Gastrocnemius medialis (tissue), 4 donors: ENCODE measurements around the gene CDH20. TPM values are rescaled to one million over a fixed set of nuclear protein-coding genes. Genes with fewer than 3 reads are reported as not detected.
A peak's percentile ranks its signal among the peaks of the same experiment; 100 is the strongest.

Experiments
- ATAC-seq, 2 donors: fragments of 150-250 bp; one replicate each; pipeline ENCODE4 v1.9.1; 2016
- DNase-seq, 2 donors: peaks; one replicate each; pipeline ENCODE4 v3.0.0-alpha.2; 2019
- H3K27ac ChIP-seq, 4 donors: fragments of 200-600 bp; sonication (generic); 1 replicate in 1 of 4; 2 replicates in 3 of 4; pipeline ENCODE4 v1.5.1; 2016 to 2018; ENCODE audit warnings: mild to moderate bottlenecking in 2 of 4, moderate library complexity in 1 of 4
- H3K27me3 ChIP-seq, 3 donors: fragments of 200-600 bp; sonication (generic) in 2 of 3; 1 replicate in 1 of 3; 2 replicates in 2 of 3; pipeline versions ENCODE4 v1.5.1 to v1.6.0; 2016 to 2019; ENCODE audit warnings: mild to moderate bottlenecking in 1 of 3, moderate library complexity in 1 of 3
- H3K36me3 ChIP-seq, 2 donors: fragments of 200-600 bp; sonication (generic) in 1 of 2; one replicate each; pipeline ENCODE4 v1.5.1; 2017 to 2018
- H3K4me1 ChIP-seq, 2 donors: fragments of 200-600 bp; sonication (generic) in 1 of 2; one replicate each; pipeline ENCODE4 v1.5.1; 2016 to 2017; ENCODE audit warnings: mild to moderate bottlenecking in 2 of 2
- H3K4me3 ChIP-seq, 4 donors: fragments of 200-600 bp; sonication (generic) in 3 of 4; 1 replicate in 1 of 4; 2 replicates in 3 of 4; pipeline ENCODE4 v1.5.1; 2016 to 2019; ENCODE audit warnings: mild to moderate bottlenecking in 2 of 4
- H3K9me3 ChIP-seq, 3 donors: fragments of 200-600 bp; sonication (generic) in 2 of 3; 1 replicate in 1 of 3; 2 replicates in 2 of 3; pipeline ENCODE4 v1.5.1; 2016 to 2019
- CTCF ChIP-seq, 5 experiments: fragments of 450-650 bp in 3 of 5; fragments of 200-600 bp in 2 of 5; sonication (generic) in 2 of 5; IDR thresholded peaks in 4 of 5; conservative IDR thresholded peaks in 1 of 5; 1 replicate in 4 of 5; 2 replicates in 1 of 5; pipeline ENCODE4 v1.5.1; 2016 to 2019; ENCODE audit warnings: antibody characterized with exemption in 5 of 5, mild to moderate bottlenecking in 3 of 5, moderate library complexity in 3 of 5
- POLR2A ChIP-seq, 2 donors: fragments of 450-650 bp; IDR thresholded peaks; one replicate each; pipeline ENCODE4 v1.6.1; 2017; ENCODE audit warnings: antibody characterized with exemption in 2 of 2, mild to moderate bottlenecking in 2 of 2, moderate library complexity in 2 of 2
- in situ Hi-C, 4 donors: fragments of 200-750 bp; cut with MboI; loops; one replicate each; pipeline versions ENCODE4 v1.15.0 to v1.8.0; 2017; ENCODE audit warnings: low sequenced_read_pairs in 4 of 4
- intact Hi-C: fragments of 100-400 bp; cut with DNase I; formaldehyde crosslinking; loops from one replicate; pipeline ENCODE4 v1.15.1; 2023; ENCODE audit warnings: low total_unique reads
- total RNA-seq, 4 donors: library from RNA; depleted of rRNA; stranded (reverse); fragments of >200 nt; gene quantifications; one replicate each; pipeline versions ENCODE4 v1.1.0 to v1.2.3, GENCODE V29; 2016

CDH20 gene
- total RNA-seq, 4 donors from 2014 or later, result 0.51 to 19.6 (median 3.9) TPM

- Histone ChIP-seq H3K36me3 (no peaks in the 10 kb centered on the region), H3K9me3 (no peaks in the 10 kb centered on the region), H3K27me3 (peaks cover 13 to 26% (median 22%) of the 10 kb centered on the region in 3 donors), H3K4me1 (no peaks in the 10 kb centered on the region), H3K27ac (peak overlapping the region in 1 of 4 donors; percentile 63), H3K4me3 (peak overlapping the region in 1 of 4 donors; percentile 11)
- DNase-seq, result no peak
- intact Hi-C loops (no loop called here), in situ Hi-C loops (loop anchor here in 1 of 4 donors (25.0 kb wide), 1 partner anchor 101 kb away; no protein-coding TSS in a partner anchor)
- peak in 1 of 2 donors; percentile 15 for ATAC-seq
- TF ChIP-seq POLR2A (IDR thresholded peaks at IDR 0.05) (no peak), CTCF (IDR thresholded peaks at IDR 0.05 in 4 of 5, conservative IDR thresholded peaks at IDR 0.05 in 1 of 5) (no peak)
Measured at GRCh38 chr18:61335684-61336555, 2.7 kb downstream of the CDH20 start.

- H3K4me3 ChIP-seq, result no peak overlapping the region
- H3K27me3 ChIP-seq, result peaks cover 13 to 26% (median 22%) of the 10 kb centered on the region in 3 donors
- ATAC-seq (no peak), DNase-seq (no peak)
- no peaks in the 10 kb centered on the region for H3K9me3 ChIP-seq
- intact Hi-C loops (no loop called here), in situ Hi-C loops (loop anchor here in 1 of 4 donors (25.0 kb wide), 1 partner anchor 101 kb away; no protein-coding TSS in a partner anchor)
- no peaks in the 10 kb centered on the region for H3K4me1 ChIP-seq
- H3K27ac ChIP-seq, result peak overlapping the region in 1 of 4 donors; percentile 63
- no peaks in the 10 kb centered on the region for H3K36me3 ChIP-seq
- TF ChIP-seq POLR2A (IDR thresholded peaks at IDR 0.05) (no peak), CTCF (IDR thresholded peaks at IDR 0.05 in 4 of 5, conservative IDR thresholded peaks at IDR 0.05 in 1 of 5) (no peak)
Measured at GRCh38 chr18:61336766-61337165, 3.5 kb downstream of the CDH20 start.

GRCh38 chr18:61337527-61337926 is 4.3 kb downstream of the CDH20 start:
- in situ Hi-C loops, result loop anchor here in 1 of 4 donors (25.0 kb wide), 1 partner anchor 100 kb away; no protein-coding TSS in a partner anchor
- ATAC-seq, result no peak

GRCh38 chr18:61340148-61340547 is 6.9 kb downstream of the CDH20 start:
- peak overlapping the region in 1 of 4 donors; percentile 45 for H3K27ac ChIP-seq
- intact Hi-C loops (no loop called here), in situ Hi-C loops (loop anchor here in 1 of 4 donors (25.0 kb wide), 1 partner anchor 97 kb away; no protein-coding TSS in a partner anchor)
- no peaks in the 10 kb centered on the region for H3K9me3 ChIP-seq
- peaks cover 0 to 14% (median 5%) of the 10 kb centered on the region in 3 donors for H3K27me3 ChIP-seq
- ATAC-seq, result peak; percentile 62 to 78
- TF ChIP-seq CTCF (IDR thresholded peaks at IDR 0.05 in 4 of 5, conservative IDR thresholded peaks at IDR 0.05 in 1 of 5) (no peak), POLR2A (IDR thresholded peaks at IDR 0.05) (no peak)
- no peaks in the 10 kb centered on the region for H3K36me3 ChIP-seq
- DNase-seq, result no peak
- no peak overlapping the region for H3K4me3 ChIP-seq
- H3K4me1 ChIP-seq, result no peaks in the 10 kb centered on the region

More at GRCh38 chr18:61337527-61337926, 4.3 kb downstream of the CDH20 start:
- Histone ChIP-seq H3K9me3 (no peaks in the 10 kb centered on the region), H3K4me1 (no peaks in the 10 kb centered on the region), H3K27me3 (peaks cover 13 to 26% (median 22%) of the 10 kb centered on the region in 3 donors), H3K4me3 (no peak overlapping the region), H3K36me3 (no peaks in the 10 kb centered on the region), H3K27ac (no peak overlapping the region)
- no peak for DNase-seq
- TF ChIP-seq CTCF (IDR thresholded peaks at IDR 0.05 in 4 of 5, conservative IDR thresholded peaks at IDR 0.05 in 1 of 5) (no peak), POLR2A (IDR thresholded peaks at IDR 0.05) (no peak)
- intact Hi-C loops, result no loop called here
